ENCODE results near the gene CCDC192.

- TF ChIP-seq CTCF (IDR thresholded peaks at IDR 0.05; ENCODE audit: low read depth, low read length, poor library complexity, severe bottlenecking) (no peak), EZH2phosphoT487 (IDR thresholded peaks at IDR 0.05; ENCODE audit: borderline replicate concordance, low read length) (no peak)
Measured at GRCh38 chr5:127906562-127907204, 203.5 kb downstream of the CCDC192 start.
